Vagina (tissue), 2 donors: Measurements from ENCODE around the gene SPOCK3.

Experiments
- CTCF ChIP-seq, 3 experiments: fragments of 450-650 bp in 2 of 3; fragments of 200-600 bp in 1 of 3; sonication (generic) in 1 of 3; IDR thresholded peaks; one replicate each; pipeline ENCODE4 v1.5.1; 2017 to 2019; ENCODE audit warnings: antibody characterized with exemption in 3 of 3, mild to moderate bottlenecking in 2 of 3, moderate library complexity in 2 of 3
- POLR2A ChIP-seq, 2 donors: fragments of 450-650 bp; IDR thresholded peaks; one replicate each; pipeline ENCODE4 v1.6.1; 2017; ENCODE audit warnings: antibody characterized with exemption in 2 of 2, mild to moderate bottlenecking in 2 of 2, moderate library complexity in 2 of 2
- POLR2AphosphoS5 ChIP-seq, 2 donors: sonication (generic); formaldehyde crosslinking; IDR thresholded peaks; one replicate each; pipeline ENCODE4 v1.9.0; 2017; ENCODE audit warnings: antibody characterized with exemption in 2 of 2, mild to moderate bottlenecking in 2 of 2, low read depth in 1 of 2; ENCODE audit not compliant: insufficient read depth in 1 of 2

- TF ChIP-seq CTCF (IDR thresholded peaks at IDR 0.05) (no peak), POLR2A (IDR thresholded peaks at IDR 0.05) (no peak), POLR2AphosphoS5 (IDR thresholded peaks at IDR 0.05; ENCODE audit: insufficient read depth in 1 of 2, low read depth in 1 of 2) (no peak)
Observed at GRCh38 chr4:166989886-166990285, 244.4 kb downstream of the SPOCK3 start.
